ENCODE results near the gene PLEKHG4B. TPM values are rescaled to one million over a fixed set of nuclear protein-coding genes. Genes with fewer than 3 reads are reported as not detected.

PLEKHG4B gene
- total and polyA plus RNA-seq, 2 of the 8 experiments (the other 6 are each of a cell fraction or from before 2014, with no cell fraction given): 31.1 to 43.6 TPM

DNA sequence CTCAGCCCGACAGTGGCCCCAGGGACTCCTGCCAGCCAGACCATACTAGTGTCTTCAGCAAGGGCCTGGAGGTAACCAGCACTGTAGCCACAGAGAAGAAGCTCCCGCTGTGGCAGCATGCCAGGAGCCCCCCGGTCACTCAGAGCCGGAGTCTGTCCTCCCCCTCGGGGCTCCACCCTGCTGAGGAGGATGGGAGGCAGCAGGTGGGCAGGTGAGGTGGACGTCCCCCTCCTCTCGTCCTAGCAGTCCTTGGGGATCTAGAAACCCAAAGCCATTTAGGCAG lies 71.3 kb downstream of the PLEKHG4B start:
- Histone ChIP-seq H3K18ac (ENCODE audit: extremely low read depth, low read length) (no peak overlapping the region), H3K14ac (ENCODE audit: insufficient read length) (no peak overlapping the region), H3K4me2 (ENCODE audit: insufficient read depth in 1 of 2, low read depth in 2 of 2, low read length in 2 of 2) (no peak overlapping the region), H3K4me3 (ENCODE audit: extremely low read depth in 1 of 4, insufficient read depth in 2 of 4, low read depth in 3 of 4, low read length in 4 of 4) (no peak overlapping the region), H2BK20ac (ENCODE audit: low read length) (no peak overlapping the region), H2BK15ac (ENCODE audit: low read length) (no peak overlapping the region), H2AK5ac (ENCODE audit: low read depth, low read length) (no peak overlapping the region), H4K91ac (replicated peaks; ENCODE audit: insufficient read length, low read length) (no peak overlapping the region), H4K20me1 (replicated peaks in 1 of 2; ENCODE audit: control insufficient read depth in 1 of 2, insufficient read depth in 2 of 2, low read length in 2 of 2) (peaks cover 0 to 2% of the 10 kb centered on the region in 2 experiments), H3K56ac (replicated peaks; ENCODE audit: insufficient read length, low read depth, low read length) (no peak overlapping the region), H3K27me3 (replicated peaks in 1 of 4; ENCODE audit: control insufficient read depth in 3 of 4, extremely low read depth in 1 of 4, insufficient read depth in 3 of 4, low read length in 3 of 4) (no peaks in the 10 kb centered on the region), H4K5ac (ENCODE audit: insufficient read length, low read depth, low read length) (no peak overlapping the region), H3K79me1 (ENCODE audit: low read depth, low read length) (no peaks in the 10 kb centered on the region), H3K23me2 (ENCODE audit: low read depth, low read length) (no peaks in the 10 kb centered on the region), H3K27ac (ENCODE audit: low read depth, low read length) (no peak overlapping the region), H2BK12ac (ENCODE audit: low read depth, low read length) (no peak overlapping the region), H3K23ac (ENCODE audit: insufficient read length) (no peak overlapping the region), H2BK5ac (ENCODE audit: low read depth, low read length) (no peak overlapping the region), H3K9ac (replicated peaks in 1 of 4; ENCODE audit: extremely low read depth in 1 of 4, low read depth in 3 of 4, low read length in 3 of 4) (no peak overlapping the region), H3K36me3 (ENCODE audit: control insufficient read depth in 2 of 4, insufficient read depth in 4 of 4, low read length in 3 of 4) (peaks cover 2 to 40% (median 11%) of the 10 kb centered on the region in 4 experiments; a peak in 5 of 8 replicates), H4K8ac (ENCODE audit: extremely low read depth, insufficient read depth, low read length) (peak overlapping the region; percentile 21; the same call in 1 of the 2 replicates), H3K79me2 (ENCODE audit: control insufficient read depth in 1 of 2, insufficient read depth in 2 of 2, low read length in 2 of 2) (no peaks in the 10 kb centered on the region), H2BK120ac (replicated peaks; ENCODE audit: low read depth, low read length) (no peak overlapping the region), H3K4ac (replicated peaks; ENCODE audit: insufficient read length, low read depth, low read length) (no peak overlapping the region), H2AFZ (ENCODE audit: low read length) (no peak overlapping the region), H3K9me3 (ENCODE audit: insufficient read depth in 2 of 2, low read depth in 1 of 2, low read length in 1 of 2) (peaks cover 0 to 4% of the 10 kb centered on the region in 2 experiments; a peak in 1 of 4 replicates), H3K4me1 (replicated peaks in 1 of 4; ENCODE audit: control insufficient read depth in 3 of 4, insufficient read depth in 4 of 4, low read length in 3 of 4) (no peaks in the 10 kb centered on the region)
- TF ChIP-seq EP300 (IDR thresholded peaks at IDR 0.05; ENCODE audit: borderline replicate concordance in 1 of 2, low read depth in 2 of 2, low read length in 2 of 2) (no peak), RBBP5 (IDR thresholded peaks at IDR 0.05; ENCODE audit: borderline replicate concordance, low read depth, low read length) (no peak), PHF8 (conservative IDR thresholded peaks at IDR 0.05; ENCODE audit: low read depth, low read length) (no peak), TAF7 (optimal IDR thresholded peaks at IDR 0.05; ENCODE audit: borderline replicate concordance, low read depth, low read length) (no peak)
- TF ChIP-seq, protein P1, sequence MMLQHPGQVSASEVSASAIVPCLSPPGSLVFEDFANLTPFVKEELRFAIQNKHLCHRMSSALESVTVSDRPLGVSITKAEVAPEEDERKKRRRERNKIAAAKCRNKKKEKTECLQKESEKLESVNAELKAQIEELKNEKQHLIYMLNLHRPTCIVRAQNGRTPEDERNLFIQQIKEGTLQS (IDR thresholded peaks at IDR 0.05; ENCODE audit: insufficient read depth, low read depth, low read length): no peak
- WGBS, 2 experiments (ENCODE audit: extremely low coverage in 1 of 2, insufficient coverage in 1 of 2, insufficient read length in 1 of 2, insufficient replicate concordance in 2 of 2, low coverage in 1 of 2, low lambda C conversion rate in 2 of 2, missing lambda C conversion rate in 1 of 2): 87% methylated on average over 7 of the region's 7 CpGs; no CpG with 5 or more reads in 1 of the 2 experiments
- ChIA-PET POLR2A (ENCODE audit: partially characterized antibody) (interaction anchor here (0.9 to 4.5 kb wide), 3 partner anchors 20 to 72 kb away, joined by 3 to 18 read pairs (median 5); partner anchors contain the start of gene PLEKHG4B), CTCF (ENCODE audit: partially characterized antibody) (no interaction called here)
- DNase-seq (ENCODE audit: low read depth in 1 of 2, low spot score in 2 of 2) (no peak), FAIRE-seq (no peak)
